GM23248 (cell line): Measurements from ENCODE around the gene GGA2. TPM values are rescaled to one million over a fixed set of nuclear protein-coding genes. Genes with fewer than 3 reads are reported as not detected.
A peak's percentile ranks its signal among the peaks of the same experiment; 100 is the strongest.

Experiments used
- DNase-seq: peaks from one replicate; pipeline ENCODE4 v3.0.0-alpha.2; 2015
- H2AFZ ChIP-seq: fragments of 200-600 bp; sonication (generic); 2 replicates; pipeline ENCODE4 v1.6.1; 2016; ENCODE audit warnings: antibody characterized with exemption
- H3F3A ChIP-seq: fragments of 200-600 bp; sonication (generic); 2 replicates; pipeline ENCODE4 v1.6.1; 2016; ENCODE audit warnings: mild to moderate bottlenecking, antibody characterized with exemption, mixed run types; ENCODE audit not compliant: insufficient read depth
- H3K27ac ChIP-seq: fragments of 200-600 bp; sonication (generic); 2 replicates; pipeline ENCODE4 v1.5.1; 2016; ENCODE audit warnings: mild to moderate bottlenecking
- H3K27me3 ChIP-seq: fragments of 200-600 bp; sonication (generic); replicated peaks from 2 replicates; pipeline ENCODE4 v1.6.1; 2016; ENCODE audit warnings: mild to moderate bottlenecking; ENCODE audit not compliant: insufficient read depth
- H3K36me3 ChIP-seq: fragments of 200-600 bp; sonication (generic); 2 replicates; pipeline ENCODE4 v1.6.1; 2016; ENCODE audit warnings: low read depth, mild to moderate bottlenecking
- H3K4me1 ChIP-seq: fragments of 200-600 bp; sonication (generic); 2 replicates; pipeline ENCODE4 v1.6.1; 2016; ENCODE audit warnings: mild to moderate bottlenecking; ENCODE audit not compliant: insufficient read depth
- H3K4me2 ChIP-seq: fragments of 200-600 bp; sonication (generic); one replicate; pipeline ENCODE4 v1.6.1; 2016; ENCODE audit warnings: mild to moderate bottlenecking; ENCODE audit not compliant: unreplicated experiment
- H3K4me3 ChIP-seq: fragments of 200-600 bp; sonication (generic); 2 replicates; pipeline ENCODE4 v1.5.1; 2016; ENCODE audit warnings: mild to moderate bottlenecking
- H3K79me2 ChIP-seq: fragments of 200-600 bp; sonication (generic); 2 replicates; pipeline ENCODE4 v1.6.1; 2016; ENCODE audit warnings: mild to moderate bottlenecking; ENCODE audit not compliant: insufficient read depth
- H3K9ac ChIP-seq: fragments of 200-600 bp; sonication (generic); 2 replicates; pipeline ENCODE4 v1.6.1; 2016; ENCODE audit warnings: mild to moderate bottlenecking
- H3K9me2 ChIP-seq: fragments of 200-600 bp; sonication (generic); 2 replicates; pipeline ENCODE4 v1.6.1; 2016; ENCODE audit warnings: mixed run types, mild to moderate bottlenecking, moderate library complexity; ENCODE audit not compliant: insufficient read depth
- H3K9me3 ChIP-seq: fragments of 200-600 bp; sonication (generic); one replicate; pipeline ENCODE4 v1.6.1; 2017; ENCODE audit warnings: low read depth
- H4K20me1 ChIP-seq: fragments of 200-600 bp; sonication (generic); 2 replicates; pipeline ENCODE4 v1.6.0; 2016; ENCODE audit not compliant: insufficient read depth
- EZH2 ChIP-seq: fragments of 200-600 bp; sonication (generic); IDR thresholded peaks from 2 replicates; pipeline ENCODE4 v1.6.1; 2018; ENCODE audit warnings: antibody characterized with exemption, mild to moderate bottlenecking; ENCODE audit not compliant: insufficient read depth, poor library complexity, severe bottlenecking
- EZH2phosphoT487 ChIP-seq: fragments of 200-600 bp; sonication (generic); IDR thresholded peaks from 2 replicates; pipeline ENCODE4 v1.6.1; 2018; ENCODE audit warnings: antibody characterized with exemption, moderate library complexity, mild to moderate bottlenecking, low read depth; ENCODE audit not compliant: insufficient read depth
- WGBS, 2 experiments: methylation state at CpG; one replicate each; pipeline ENCODE4 v1.1.6; 2015 to 2017; ENCODE audit warnings: low lambda C conversion rate in 2 of 2, low coverage in 1 of 2; ENCODE audit errors: missing lambda C conversion rate in 2 of 2; 5-methylcytosine and 5-hydroxymethylcytosine counted together
- in situ Hi-C: fragments of 300-500 bp; cut with MboI; formaldehyde crosslinking; loops from 2 replicates; pipeline ENCODE4 v1.15.0; 2020
- polyA plus RNA-seq: library from polyadenylated mRNA; unstranded; fragments of >200 nt; fragmentation: Nextera tagmentation; extraction: Ambion mirVana; gene quantifications from 2 replicates; pipeline ENCODE4 v1.2.1, GENCODE V29; 2016
- total RNA-seq: library from RNA; depleted of rRNA; stranded (reverse); fragments of >200 nt; shearing (Covaris generic); gene quantifications from 2 replicates; pipeline ENCODE4 v1.2.3, GENCODE V29; 2014

GGA2 gene
- total and polyA plus RNA-seq, 2 experiments from 2014 or later, result 9.6 to 17.7 TPM

GRCh38 chr16:23496821-23497542, 13.3 kb downstream of the GGA2 start:
- Histone ChIP-seq H3K4me3 (peak overlapping the region; percentile 48), H3K9me3 (no peaks in the 10 kb centered on the region), H3K9ac (peak overlapping the region; percentile 53; the same call in 1 of the 2 replicates), H3K27me3 (no peaks in the 10 kb centered on the region), H3K36me3 (0 out of 2 replicates have a peak, but pooled peaks cover 5% of the 10 kb centered on the region), H3K4me1 (peaks cover 12% of the 10 kb centered on the region; the same call in 1 of the 2 replicates), H3F3A (peaks cover 11% of the 10 kb centered on the region), H3K9me2 (no peaks in the 10 kb centered on the region), H3K79me2 (peaks cover 38% of the 10 kb centered on the region), H4K20me1 (no peaks in the 10 kb centered on the region), H3K27ac (peak overlapping the region; percentile 71), H2AFZ (peak overlapping the region; percentile 58), H3K4me2 (peak overlapping the region; percentile 78)
- WGBS, 2 experiments, result 3 to 7% methylated on average over 12 of the region's 12 CpGs
- TF ChIP-seq EZH2phosphoT487, result no peak
- DNase-seq, result peak; percentile 83
- in situ Hi-C loops, result no loop called here

- Histone ChIP-seq H3K27me3 (no peaks in the 10 kb centered on the region), H3K9me3 (no peaks in the 10 kb centered on the region), H3K4me2 (no peak overlapping the region), H3K4me3 (no peak overlapping the region), H3K27ac (no peak overlapping the region), H3K4me1 (peaks cover 17% of the 10 kb centered on the region; the same call in 1 of the 2 replicates), H3K79me2 (peaks cover 25% of the 10 kb centered on the region), H3K36me3 (0 out of 2 replicates have a peak, but pooled peaks cover 5% of the 10 kb centered on the region), H4K20me1 (no peaks in the 10 kb centered on the region), H2AFZ (no peak overlapping the region), H3K9ac (no peak overlapping the region), H3F3A (peaks cover 11% of the 10 kb centered on the region), H3K9me2 (no peaks in the 10 kb centered on the region)
- 98 to 99% methylated on average over 4 of the region's 4 CpGs for WGBS, 2 experiments
- DNase-seq, result no peak
- TF ChIP-seq EZH2, result no peak
- no peak for TF ChIP-seq EZH2phosphoT487
- in situ Hi-C loops, result no loop called here
These were observed 14.6 kb downstream of the GGA2 start for GRCh38 chr16:23495671-23496070.

GRCh38 chr16:23494188-23494587, 16.1 kb downstream of the GGA2 start:
- no peak overlapping the region for H3K9ac ChIP-seq
- in situ Hi-C loops, result no loop called here
- H3K27ac ChIP-seq, result no peak overlapping the region

GRCh38 chr16:23491490-23492391, 18.6 kb downstream of the GGA2 start:
- H3K27me3 ChIP-seq, result no peaks in the 10 kb centered on the region
- H3K27ac ChIP-seq, result no peak overlapping the region
- no peaks in the 10 kb centered on the region for H3K79me2 ChIP-seq
- 75 to 76% methylated on average over 14 of the region's 14 CpGs for WGBS, 2 experiments
- TF ChIP-seq EZH2phosphoT487 (no peak), EZH2 (no peak)
- H2AFZ ChIP-seq, result no peak overlapping the region
- peaks cover 13% of the 10 kb centered on the region; the same call in 1 of the 2 replicates for H3K4me1 ChIP-seq
- no peak overlapping the region for H3K9ac ChIP-seq
- peaks cover 9% of the 10 kb centered on the region; the same call in 1 of the 2 replicates for H3K36me3 ChIP-seq
- peak; percentile 38 for DNase-seq
- no peak overlapping the region for H3K4me2 ChIP-seq
- H3K9me3 ChIP-seq, result no peaks in the 10 kb centered on the region
- no peak overlapping the region for H3K4me3 ChIP-seq
- H3K9me2 ChIP-seq, result no peaks in the 10 kb centered on the region
- H3F3A ChIP-seq, result peaks cover 6% of the 10 kb centered on the region
- no peaks in the 10 kb centered on the region for H4K20me1 ChIP-seq
- in situ Hi-C loops, result no loop called here

More at GRCh38 chr16:23494188-23494587, 16.1 kb downstream of the GGA2 start:
- Histone ChIP-seq H3K9me2 (no peaks in the 10 kb centered on the region), H3F3A (peaks cover 11% of the 10 kb centered on the region), H3K79me2 (peaks cover 16% of the 10 kb centered on the region), H3K4me2 (no peak overlapping the region), H3K4me1 (peaks cover 17% of the 10 kb centered on the region; the same call in 1 of the 2 replicates), H3K9me3 (no peaks in the 10 kb centered on the region), H2AFZ (no peak overlapping the region), H4K20me1 (no peaks in the 10 kb centered on the region), H3K36me3 (peaks cover 9% of the 10 kb centered on the region; the same call in 1 of the 2 replicates), H3K4me3 (no peak overlapping the region), H3K27me3 (no peaks in the 10 kb centered on the region)
- WGBS, 2 experiments, result 92 to 94% methylated on average over 10 to 11 of the region's 11 CpGs
- TF ChIP-seq EZH2 (no peak), EZH2phosphoT487 (no peak)
- no peak for DNase-seq
